ENCODE measurements around the gene MAP3K5. TPM values are rescaled to one million over a fixed set of nuclear protein-coding genes. Genes with fewer than 3 reads are reported as not detected.
"Not testable (repeated sequence)": the region's sequence is repeated elsewhere in the genome, so short reads cannot be mapped to it uniquely, and the experiment has no call there.

MAP3K5 gene
- polyA plus RNA-seq, 4 donors: 5.4 to 7.3 (median 6.7) TPM

DNA sequence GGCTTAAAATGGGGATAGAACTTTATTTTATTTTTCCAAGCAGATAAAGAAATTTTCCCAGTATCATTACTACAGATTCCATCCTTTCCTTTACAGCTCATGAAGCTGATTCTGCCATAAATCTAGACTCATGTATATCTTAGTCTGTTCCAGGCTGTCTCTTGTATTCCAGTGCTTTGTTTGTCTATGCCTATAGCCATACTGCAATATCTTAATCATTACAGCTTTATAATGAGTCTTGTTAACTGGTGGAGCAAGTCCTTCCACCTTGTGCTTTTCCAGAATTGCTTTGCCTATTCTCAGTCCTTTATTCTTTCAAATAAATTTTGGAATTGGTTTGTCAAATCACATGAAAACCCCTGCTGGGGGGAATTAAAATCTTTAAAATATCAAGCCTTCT is 99.2 kb downstream of the MAP3K5 start:
- no peak for DNase-seq (ENCODE audit: low read depth in 4 of 4, low spot score in 2 of 4)

DNA sequence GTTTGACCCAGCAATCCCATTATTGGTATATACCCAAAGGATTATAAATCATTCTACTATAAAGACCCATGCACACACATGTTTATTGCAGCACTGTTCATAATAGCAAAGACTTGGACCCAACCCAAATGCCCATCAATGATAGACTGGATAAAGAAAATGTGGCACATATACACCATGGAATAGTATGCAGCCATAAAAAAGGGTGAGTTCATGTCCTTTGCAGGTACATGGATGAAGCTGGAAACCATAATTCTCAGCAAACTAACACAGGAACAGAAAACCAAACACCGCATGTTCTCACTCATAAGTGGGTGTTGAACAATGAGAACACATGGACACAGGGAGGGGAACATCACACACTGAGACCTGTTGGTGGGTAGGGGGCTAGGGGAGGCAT is 104.4 kb downstream of the MAP3K5 start:
- not testable (repeated sequence) for DNase-seq (ENCODE audit: low read depth in 4 of 4, low spot score in 2 of 4)

DNA sequence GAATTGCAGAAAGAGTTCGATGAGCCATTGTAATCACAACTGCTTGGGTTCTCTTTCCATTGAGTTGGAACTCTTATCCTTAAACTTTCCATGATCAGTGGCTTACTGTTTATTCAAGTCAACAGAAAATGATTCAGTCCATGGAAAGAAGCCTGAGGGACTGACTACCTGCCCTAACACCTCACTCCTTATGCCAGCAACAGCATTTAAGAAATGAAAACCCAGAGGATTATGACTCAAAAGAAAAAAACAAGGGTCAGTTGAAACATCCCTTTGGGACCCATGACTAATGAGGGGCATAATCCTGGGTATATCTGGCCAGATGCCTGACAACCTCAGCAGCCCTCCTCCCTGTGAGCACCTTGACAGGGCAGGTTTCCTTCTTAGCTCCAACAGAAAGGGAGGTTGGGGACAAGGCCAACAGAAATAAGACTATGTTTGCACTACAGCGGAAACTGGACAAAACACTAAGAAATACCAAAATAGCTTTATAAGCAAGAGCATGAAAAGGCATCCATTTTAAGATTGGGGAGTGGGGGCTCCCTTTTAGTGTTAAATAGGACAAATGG is 106.7 kb downstream of the MAP3K5 start:
- DNase-seq (ENCODE audit: low read depth in 4 of 4, low spot score in 2 of 4): no peak

DNA sequence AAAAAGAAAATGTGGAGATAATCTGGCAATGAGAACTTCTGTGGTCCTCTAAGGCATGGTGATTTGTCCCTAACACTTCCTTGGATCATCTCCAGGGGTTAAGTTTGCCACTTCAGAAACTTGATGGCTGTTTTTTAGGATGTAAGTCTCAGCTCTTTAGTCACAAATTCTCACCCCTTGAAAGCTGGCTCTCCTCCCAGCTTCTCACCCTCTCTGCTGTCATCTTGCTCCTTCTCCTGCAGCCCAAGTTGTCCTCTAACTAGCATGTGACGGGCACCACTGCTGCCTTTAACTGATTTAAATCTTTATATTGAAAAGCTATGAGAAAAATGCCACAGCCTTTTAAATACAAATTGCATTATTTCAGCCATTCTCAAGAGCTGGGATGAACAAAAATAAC is 107.8 kb downstream of the MAP3K5 start:
- no peak for DNase-seq (ENCODE audit: low read depth in 4 of 4, low spot score in 2 of 4)

DNA sequence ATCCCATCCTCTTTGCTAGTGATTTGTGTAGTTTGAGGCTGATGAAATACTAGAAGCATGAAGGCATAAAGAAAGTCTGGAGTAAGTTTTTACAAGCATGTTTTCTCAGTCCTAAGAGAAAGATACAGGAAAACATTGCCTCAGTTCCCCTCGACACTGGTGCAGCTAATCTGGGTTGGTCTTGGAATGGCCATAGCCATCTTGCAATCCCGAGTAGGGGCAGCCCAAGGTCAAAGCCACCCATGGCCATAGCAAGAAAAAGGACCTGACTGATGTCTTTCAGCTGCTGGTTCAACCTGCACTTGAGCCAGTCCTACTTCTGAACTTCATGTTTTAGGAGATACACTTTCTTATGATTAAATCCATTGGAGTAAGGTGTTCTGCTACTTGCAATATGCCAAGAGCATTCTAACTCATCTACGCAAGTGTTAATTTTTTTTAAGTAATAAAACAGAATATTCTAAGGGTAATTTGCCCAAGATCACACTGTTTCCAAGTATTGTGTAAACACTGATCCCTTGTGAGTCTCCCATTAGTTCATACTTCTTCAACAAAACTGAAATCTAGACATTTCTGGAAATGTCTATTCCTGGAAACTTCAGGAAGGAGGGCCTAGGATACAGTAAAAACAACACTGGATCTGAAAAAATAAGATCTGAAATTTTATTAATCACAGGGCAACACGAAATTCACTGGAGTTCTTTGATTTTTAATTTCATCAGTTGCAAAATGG is 108.9 kb downstream of the MAP3K5 start:
- DNase-seq (ENCODE audit: low read depth in 4 of 4, low spot score in 2 of 4): no peak

DNA sequence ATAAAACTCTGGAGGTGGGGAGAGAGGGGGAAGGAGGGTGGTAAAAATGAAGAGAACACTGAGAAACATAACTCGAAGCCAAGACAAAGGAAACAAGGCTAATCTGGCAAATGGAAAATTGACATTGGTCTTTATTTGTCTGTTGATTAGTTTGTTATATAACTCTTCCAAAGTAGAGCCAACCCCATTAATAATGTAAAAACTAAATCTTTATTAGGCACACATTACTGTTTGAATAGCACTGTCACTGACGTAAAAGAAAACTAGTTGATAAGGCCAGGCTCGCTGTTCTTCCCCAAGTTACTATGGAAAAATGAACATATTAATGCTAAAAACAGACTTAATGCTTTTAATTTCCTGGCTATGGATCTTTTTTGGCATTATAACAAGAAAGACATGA is 110.0 kb downstream of the MAP3K5 start:
- DNase-seq (ENCODE audit: low read depth in 4 of 4, low spot score in 2 of 4): no peak

DNA sequence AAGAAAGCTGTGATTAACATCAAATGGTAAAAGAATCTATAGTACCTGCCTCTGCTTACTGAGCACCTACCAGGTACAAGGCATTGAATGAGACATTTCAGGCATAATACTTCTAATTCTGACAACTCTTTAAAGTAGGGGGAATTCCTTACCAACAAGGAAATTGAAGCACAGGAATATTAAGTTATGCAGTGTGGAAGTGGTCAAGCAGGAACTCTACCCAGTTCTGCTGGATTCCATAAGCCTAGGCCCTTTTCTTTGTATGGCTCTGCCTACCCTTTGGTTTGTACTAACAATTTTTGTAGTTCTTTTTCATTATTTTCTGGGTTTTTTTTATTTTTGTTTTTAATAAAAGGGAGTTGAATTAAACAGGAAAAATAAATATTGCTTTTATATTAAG is 114.5 kb downstream of the MAP3K5 start:
- DNase-seq (ENCODE audit: low read depth in 4 of 4, low spot score in 2 of 4): no peak

DNA sequence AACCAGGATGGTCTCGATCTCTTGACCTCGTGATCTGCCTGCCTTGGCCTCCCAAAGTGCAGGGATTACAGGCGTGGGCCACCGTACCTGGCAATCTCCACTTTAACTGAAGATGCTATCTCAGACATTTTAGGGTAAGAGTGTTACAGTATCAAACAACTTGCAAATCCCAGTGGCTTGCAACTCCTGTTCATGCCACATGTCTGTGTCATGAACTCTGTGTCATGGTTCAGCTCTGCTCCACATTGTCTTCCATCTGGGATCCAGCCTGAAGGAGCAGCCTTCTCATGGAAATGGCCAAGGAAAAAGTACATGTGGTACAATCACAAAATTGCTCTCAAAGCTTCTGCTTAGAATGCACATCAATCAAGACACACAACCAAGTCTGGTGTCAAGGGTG is 114.9 kb downstream of the MAP3K5 start:
- no peak for DNase-seq (ENCODE audit: low read depth in 4 of 4, low spot score in 2 of 4)

DNA sequence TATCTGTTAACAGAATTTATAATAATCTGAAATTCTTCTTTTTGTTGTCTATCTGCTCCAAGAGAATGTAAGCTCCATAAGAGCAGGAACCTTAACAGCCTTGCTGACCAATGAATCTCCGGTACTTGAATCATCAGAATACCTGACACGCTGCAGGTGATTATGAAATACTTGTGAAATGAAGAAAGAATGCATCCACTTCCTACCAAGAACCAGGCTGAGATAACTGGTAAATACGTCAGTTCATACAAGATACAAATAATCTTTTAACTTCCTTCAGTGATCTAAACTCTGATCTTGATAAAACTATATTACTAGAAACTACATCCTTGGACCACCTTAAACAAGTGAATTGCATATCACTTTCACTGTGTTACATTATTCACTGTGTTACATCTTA is 116.2 kb downstream of the MAP3K5 start:
- no peak for DNase-seq (ENCODE audit: low read depth in 4 of 4, low spot score in 2 of 4)

DNA sequence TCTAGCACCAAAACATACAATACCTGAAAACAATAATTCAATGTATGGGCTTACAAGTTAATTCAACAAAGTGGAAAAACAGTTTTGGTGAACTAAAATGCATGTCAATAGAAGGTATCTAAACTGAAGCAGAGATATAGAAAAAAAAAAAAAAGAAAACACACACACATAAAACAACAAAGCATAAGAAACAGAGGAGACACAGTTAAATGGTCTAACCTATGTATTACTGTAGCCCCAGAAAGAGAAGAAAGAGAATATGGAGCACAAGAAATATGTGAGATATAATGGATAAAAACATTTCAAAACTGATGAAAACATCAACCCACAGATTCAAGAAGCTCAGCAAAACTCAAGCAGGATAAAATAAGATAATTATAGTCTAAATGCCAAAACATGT is 118.7 kb downstream of the MAP3K5 start:
- DNase-seq (ENCODE audit: low read depth in 4 of 4, low spot score in 2 of 4): no peak

DNA sequence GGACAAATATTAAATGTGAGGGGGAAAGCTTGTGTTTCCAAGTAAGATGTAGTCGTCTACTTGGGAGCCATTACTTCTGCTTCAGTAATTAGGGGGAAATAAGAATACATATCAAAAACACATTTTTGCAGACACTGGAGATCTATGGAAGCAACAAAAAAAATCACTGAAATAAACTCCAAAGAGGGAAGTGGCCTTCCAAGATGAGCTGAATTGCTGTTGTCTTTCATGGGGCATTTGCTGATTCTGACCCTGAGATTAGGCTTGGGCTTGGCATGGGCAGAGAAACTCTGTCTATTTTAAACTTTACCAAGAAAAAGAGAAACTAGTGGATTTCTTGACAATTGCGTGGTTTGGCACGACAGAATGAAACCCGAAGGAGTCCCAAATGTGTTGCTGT is 120.1 kb downstream of the MAP3K5 start:
- no peak for DNase-seq (ENCODE audit: low read depth in 4 of 4, low spot score in 2 of 4)

DNA sequence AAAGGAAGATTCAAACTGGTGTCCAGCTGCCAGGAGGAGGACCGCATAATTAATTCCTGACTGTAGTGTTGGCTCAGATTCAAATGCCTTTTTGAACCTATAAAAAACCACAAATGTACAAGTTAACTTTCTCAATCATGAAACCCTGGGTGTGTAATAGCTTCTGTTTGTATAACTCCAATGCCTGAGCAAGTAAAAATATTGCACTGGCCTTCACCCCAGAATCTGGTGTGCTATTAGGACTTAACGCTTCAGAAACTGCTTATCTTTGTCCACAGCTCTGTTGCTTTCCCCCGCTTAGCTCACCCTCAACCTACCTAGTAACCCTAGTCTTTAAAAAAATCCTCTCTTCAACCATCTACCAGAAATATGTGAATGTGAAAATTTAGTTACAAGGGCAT is 123.0 kb downstream of the MAP3K5 start:
- DNase-seq (ENCODE audit: low read depth in 4 of 4, low spot score in 2 of 4): no peak

DNA sequence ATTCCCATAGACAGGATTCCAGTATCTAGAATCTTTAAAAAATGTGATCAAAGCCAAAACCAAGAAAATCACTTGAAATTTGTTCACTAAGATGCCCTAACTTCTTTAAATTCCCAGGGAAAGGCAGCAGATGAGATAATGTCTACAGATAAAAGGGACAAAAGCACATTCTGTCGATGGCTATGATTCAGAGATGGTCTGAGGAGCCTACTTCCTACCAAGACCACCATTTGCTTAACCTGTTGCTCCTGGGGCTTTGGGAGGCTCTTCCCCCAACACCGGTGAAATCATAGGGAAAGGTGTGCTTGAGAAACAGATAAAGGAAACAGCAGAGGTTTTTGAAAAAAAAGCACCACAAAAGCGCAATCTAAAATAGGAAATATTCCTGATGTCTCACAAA is 123.7 kb downstream of the MAP3K5 start:
- DNase-seq (ENCODE audit: low read depth in 4 of 4, low spot score in 2 of 4): no peak

DNA sequence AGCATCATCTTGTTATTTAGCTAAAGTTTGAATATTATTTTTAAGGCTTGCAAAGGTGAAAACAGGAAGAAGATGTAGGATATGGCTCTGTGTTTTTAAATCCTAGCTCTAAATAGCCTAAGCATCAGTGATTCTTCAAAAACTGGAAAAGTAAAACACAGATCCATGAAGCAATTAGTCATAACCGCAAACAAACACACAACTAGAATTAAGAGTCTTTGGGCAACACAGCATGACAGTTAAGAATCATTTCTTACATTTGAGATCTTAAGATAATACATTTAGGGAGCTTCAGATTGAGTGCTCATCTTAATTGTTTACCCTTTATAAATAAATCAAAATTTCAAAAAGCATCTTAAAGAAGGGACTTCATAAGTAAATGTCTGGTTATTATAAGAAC is 126.2 kb downstream of the MAP3K5 start:
- no peak for DNase-seq (ENCODE audit: low read depth in 4 of 4, low spot score in 2 of 4)

DNA sequence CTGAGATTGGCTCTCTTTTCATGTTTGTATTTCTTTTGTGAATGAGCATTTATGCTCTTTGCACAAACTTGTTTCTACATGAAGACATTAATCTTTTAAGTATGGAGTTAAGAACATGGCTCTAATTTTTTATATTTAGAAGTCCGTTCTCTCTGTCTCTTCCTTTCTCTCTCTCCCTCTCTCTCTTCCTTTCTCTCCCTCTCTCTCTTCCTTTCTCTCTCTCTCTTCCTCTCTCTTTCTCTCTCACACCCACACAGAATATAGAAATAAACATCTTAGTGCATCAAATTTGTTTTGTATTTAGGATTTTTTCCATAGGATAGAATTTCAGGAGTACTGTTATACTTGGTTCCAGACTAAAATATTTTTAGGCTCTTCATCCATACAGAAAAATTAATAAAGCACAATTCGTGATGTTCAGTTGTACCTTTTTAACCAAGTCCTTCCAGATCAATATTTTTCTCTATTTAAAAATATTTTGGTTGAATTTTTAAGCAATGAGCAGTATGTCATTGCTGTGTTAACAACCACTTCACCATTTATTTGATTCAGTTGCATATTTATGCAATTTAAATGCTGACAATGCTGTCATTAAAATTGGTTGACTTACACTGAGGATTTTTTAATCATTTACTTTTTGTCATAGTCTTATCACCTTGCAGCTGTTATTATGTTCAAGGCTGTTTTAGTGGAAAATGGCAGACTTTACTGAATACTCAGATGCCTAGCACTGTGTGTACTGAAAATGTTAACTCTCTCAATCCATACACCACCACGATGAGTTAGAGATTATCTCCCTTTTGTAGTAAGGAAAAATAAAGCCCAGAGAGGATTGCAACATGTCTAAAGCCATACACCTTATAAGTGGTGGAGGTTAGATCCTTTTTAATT is 129.7 kb downstream of the MAP3K5 start:
- DNase-seq (ENCODE audit: low read depth in 4 of 4, low spot score in 2 of 4): no peak

DNA sequence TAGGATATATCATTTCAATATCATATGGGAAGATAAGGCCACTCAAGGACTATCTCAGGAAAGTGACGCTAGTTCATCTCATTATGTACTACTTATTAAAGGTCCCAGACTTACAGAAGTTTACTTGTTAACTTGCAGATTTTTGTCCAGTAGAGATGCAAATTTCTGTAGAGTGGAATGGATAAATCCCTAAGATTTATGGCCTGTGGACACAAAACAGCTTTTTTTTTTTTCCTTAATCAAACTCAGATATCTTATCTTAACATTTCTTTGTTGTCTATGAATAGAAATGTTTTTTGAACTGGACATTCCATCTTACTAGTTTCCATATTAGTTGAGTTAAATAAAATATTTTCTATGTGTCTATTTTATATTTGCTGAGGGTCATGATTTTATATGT is 131.6 kb downstream of the MAP3K5 start:
- DNase-seq (ENCODE audit: low read depth in 4 of 4, low spot score in 2 of 4): no peak

DNA sequence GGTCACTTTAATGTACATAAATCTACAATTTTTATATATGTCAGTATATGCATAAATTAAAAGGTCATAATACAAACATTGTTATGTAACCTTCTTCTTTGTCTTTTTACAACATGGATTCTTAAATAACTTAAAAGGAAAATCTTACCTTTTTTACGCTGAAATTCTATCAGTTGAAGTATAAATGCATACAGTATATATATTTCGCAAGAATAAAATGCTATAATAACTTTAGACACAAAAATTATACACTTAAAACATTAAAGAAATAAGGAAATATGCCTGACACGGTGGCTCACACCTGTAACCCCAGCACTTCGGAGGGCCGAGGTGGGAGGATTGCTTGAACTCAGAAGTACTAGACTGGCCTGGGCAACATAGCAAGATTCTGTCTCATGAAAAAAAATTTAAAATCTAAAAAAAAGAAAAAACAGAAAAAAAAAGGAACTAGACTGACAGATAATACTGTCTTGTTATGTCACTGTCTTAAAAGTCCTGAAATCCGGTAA is 132.2 kb downstream of the MAP3K5 start:
- no peak for DNase-seq (ENCODE audit: low read depth in 4 of 4, low spot score in 2 of 4)

DNA sequence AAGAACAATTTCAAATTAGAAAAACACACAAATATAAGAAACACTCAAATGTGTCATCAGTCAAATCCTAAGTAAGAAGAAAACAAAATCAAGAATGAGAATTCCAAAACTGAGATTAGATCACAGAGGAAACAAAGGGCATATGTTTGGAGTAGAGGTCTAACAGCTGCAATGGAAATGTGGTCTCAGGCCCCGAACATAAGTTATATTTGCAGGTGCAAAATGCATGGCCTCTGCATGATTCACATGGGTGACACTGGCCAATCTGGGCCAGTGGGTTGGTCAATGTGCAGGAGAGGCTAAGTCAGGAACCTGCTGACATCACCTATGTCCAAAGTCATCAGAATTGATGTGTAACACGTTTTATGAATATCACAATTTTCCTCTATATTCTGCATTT is 133.6 kb downstream of the MAP3K5 start:
- no peak for DNase-seq (ENCODE audit: low read depth in 4 of 4, low spot score in 2 of 4)

DNA sequence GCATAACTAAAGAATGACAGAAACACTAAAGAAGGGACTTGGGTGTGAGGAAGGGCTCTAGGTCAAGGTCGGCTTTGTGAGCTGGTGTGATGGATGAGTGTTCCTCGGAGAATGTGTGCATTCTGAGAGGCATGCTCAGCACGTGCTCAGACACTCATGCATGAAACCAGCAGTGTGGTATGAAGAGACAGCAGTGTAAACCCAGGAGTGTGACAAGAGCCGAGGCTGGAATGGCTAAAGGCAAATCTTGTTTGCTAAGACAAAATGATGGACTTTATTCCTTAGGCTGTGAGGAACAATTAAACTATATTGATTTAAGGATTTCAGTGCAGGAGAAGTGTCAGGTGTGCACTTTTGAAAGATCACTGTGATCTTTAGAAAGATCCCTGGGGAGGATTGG is 134.6 kb downstream of the MAP3K5 start:
- no peak for DNase-seq (ENCODE audit: low read depth in 4 of 4, low spot score in 2 of 4)

DNA sequence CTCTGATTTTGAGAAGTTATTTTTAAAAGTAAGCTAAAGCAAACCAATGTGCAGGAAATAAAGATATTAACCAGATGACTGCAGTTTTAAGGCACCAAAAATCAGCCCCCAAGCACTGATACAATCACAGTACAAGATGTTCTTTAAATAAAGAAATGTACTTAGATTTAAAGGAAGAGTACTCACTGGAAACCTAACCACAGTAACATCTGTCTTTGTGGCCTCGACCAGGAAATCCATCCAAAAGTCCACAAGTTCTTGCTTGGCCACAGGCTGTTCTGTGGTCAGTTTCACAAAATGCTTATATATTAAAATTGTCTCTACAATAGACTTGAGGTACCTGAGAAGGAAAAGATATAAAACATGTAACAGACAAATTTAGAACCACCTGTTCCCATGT is 136.2 kb downstream of the MAP3K5 start:
- no peak for DNase-seq (ENCODE audit: low read depth in 4 of 4, low spot score in 2 of 4)

DNA sequence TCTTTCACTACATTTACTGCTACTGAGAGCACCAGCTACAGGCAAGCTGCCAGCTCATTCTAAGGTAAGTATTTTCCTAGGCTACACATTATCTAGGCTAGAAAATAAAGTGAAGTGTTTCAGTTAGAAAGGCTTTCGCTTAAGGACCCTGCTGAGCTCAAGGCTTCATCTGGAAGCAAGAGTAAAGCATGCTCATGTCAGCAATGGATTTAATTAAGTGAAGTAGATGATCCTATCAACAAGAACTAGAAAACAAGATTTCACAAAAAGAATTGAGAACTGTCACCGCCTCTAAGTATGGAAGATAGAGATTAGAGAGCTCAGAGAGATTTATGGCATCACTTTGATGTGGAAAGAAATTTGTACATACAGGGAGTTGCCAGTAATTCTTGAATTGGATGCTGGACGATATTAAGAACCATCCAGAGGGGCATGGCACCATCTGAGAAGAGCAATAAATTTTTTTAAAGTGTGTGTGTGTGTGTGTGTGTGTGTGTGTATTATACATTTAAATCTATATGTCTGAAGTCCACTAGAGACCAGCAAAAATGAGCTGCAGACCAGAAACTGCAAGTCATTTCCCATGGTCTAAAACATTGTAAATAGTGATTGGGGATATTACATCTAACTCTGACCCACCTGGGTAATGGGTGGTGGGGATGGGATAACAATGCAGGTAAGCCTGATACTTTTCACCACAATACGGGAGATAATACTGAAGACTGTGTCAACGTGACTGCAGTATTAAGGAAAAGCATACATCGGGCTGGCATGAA is 136.8 kb downstream of the MAP3K5 start:
- DNase-seq (ENCODE audit: low read depth in 4 of 4, low spot score in 2 of 4): no peak
